Chondrocyte (in vitro differentiated cells): ENCODE data around the gene NDUFV3. TPM values are rescaled to one million over a fixed set of nuclear protein-coding genes. Genes with fewer than 3 reads are reported as not detected.
"Not testable (repeated sequence)": the region's sequence is repeated elsewhere in the genome, so short reads cannot be mapped to it uniquely, and the experiment has no call there.

ENCODE experiments used
- DNase-seq: peaks from one replicate; pipeline ENCODE4 v3.0.0; 2021; ENCODE audit warnings: mixed read lengths, low spot score
- H3K27ac Mint-ChIP-seq: one replicate; pipeline ENCODE4 v1.8.0; 2021; ENCODE audit warnings: mild to moderate bottlenecking, moderate library complexity, mixed read lengths; ENCODE audit not compliant: unreplicated experiment
- H3K27me3 Mint-ChIP-seq: 2 replicates; pipeline ENCODE4 v1.8.0; 2021; ENCODE audit warnings: low read depth, mixed read lengths
- H3K36me3 Mint-ChIP-seq: 2 replicates; pipeline ENCODE4 v1.8.0; 2021; ENCODE audit warnings: low read depth, mixed read lengths
- H3K4me1 Mint-ChIP-seq: 2 replicates; pipeline ENCODE4 v1.8.0; 2021; ENCODE audit warnings: low read depth, mild to moderate bottlenecking, mixed read lengths
- H3K4me3 Mint-ChIP-seq: one replicate; pipeline ENCODE4 v1.8.0; 2021; ENCODE audit warnings: mild to moderate bottlenecking, moderate library complexity, mixed read lengths; ENCODE audit not compliant: unreplicated experiment
- H3K9me3 Mint-ChIP-seq: 2 replicates; pipeline ENCODE4 v1.8.0; 2021; ENCODE audit warnings: low read depth, mixed read lengths
- total RNA-seq: library from RNA; stranded (reverse); gene quantifications from 3 replicates; pipeline ENCODE4 v1.2.1, GENCODE V29; 2021
- TF ChIP-seq, protein P1 (sequence below): fragments of 200-600 bp; sonication (generic); IDR thresholded peaks from 2 replicates; pipeline ENCODE4 v1.5.0; 2021; ENCODE audit warnings: antibody characterized with exemption, mild to moderate bottlenecking, moderate library complexity

Gene NDUFV3
- total RNA-seq, 1 donor from 2014 or later: 41.7 TPM

- Mint-ChIP-seq H3K4me1 (peaks cover 15% of the 10 kb centered on the region), H3K27ac (no peak overlapping the region), H3K9me3 (no peaks in the 10 kb centered on the region), H3K4me3 (no peak overlapping the region), H3K36me3 (no peaks in the 10 kb centered on the region), H3K27me3 (no peaks in the 10 kb centered on the region)
- peak; percentile 19 for DNase-seq
- TF ChIP-seq, protein P1, sequence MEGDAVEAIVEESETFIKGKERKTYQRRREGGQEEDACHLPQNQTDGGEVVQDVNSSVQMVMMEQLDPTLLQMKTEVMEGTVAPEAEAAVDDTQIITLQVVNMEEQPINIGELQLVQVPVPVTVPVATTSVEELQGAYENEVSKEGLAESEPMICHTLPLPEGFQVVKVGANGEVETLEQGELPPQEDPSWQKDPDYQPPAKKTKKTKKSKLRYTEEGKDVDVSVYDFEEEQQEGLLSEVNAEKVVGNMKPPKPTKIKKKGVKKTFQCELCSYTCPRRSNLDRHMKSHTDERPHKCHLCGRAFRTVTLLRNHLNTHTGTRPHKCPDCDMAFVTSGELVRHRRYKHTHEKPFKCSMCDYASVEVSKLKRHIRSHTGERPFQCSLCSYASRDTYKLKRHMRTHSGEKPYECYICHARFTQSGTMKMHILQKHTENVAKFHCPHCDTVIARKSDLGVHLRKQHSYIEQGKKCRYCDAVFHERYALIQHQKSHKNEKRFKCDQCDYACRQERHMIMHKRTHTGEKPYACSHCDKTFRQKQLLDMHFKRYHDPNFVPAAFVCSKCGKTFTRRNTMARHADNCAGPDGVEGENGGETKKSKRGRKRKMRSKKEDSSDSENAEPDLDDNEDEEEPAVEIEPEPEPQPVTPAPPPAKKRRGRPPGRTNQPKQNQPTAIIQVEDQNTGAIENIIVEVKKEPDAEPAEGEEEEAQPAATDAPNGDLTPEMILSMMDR: no peak
Measured at GRCh38 chr21:42937960-42938605, 45.0 kb downstream of the NDUFV3 start.

- H3K9me3 Mint-ChIP-seq, H3K36me3 Mint-ChIP-seq, H3K27me3 Mint-ChIP-seq, DNase-seq, H3K4me3 Mint-ChIP-seq, H3K27ac Mint-ChIP-seq: not testable (repeated sequence)
- H3K4me1 Mint-ChIP-seq: peaks cover 12% of the 10 kb centered on the region
Measured at GRCh38 chr21:42938606-42938995, 45.5 kb downstream of the NDUFV3 start.

DNA sequence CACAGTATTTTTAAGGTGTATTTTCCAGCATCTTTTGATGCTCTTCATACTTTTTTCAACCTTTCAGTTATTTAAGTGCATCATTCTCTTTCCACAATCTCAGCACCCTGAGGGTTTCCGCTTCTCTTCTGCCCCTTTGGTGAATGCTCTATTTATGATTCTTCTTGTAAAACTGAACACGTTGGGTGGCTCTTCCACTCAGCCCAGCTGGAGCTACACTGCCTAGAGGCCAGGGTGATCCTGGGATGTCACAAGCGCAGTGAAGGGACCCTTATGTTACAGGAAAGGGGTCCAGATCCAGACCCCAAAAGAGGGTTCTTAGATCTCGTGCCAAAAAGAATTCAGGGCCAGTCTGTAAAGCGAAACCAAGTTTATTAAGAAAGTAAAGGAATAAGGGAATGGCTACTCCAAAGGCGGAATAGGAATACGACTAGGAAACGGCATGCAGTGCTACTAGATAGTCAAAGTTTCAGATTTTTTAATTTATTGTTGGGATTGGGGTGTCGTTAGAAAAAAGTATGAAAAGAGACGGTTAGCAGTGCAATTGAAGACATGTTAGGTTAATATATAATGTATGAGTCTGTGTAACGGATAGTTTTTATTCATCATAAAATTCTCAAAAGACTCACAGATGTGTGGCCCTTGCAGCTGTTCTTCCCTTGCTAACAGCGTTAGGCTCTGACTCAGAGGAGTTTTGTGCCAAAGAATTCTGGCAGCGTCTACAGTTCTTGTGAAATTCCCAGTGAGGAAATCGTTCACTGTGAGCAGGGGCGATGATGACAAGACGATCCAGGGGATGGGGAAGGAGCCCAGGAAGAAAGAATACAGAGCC is 46.7 kb downstream of the NDUFV3 start:
- DNase-seq: no peak
- peaks cover 12% of the 10 kb centered on the region for H3K4me1 Mint-ChIP-seq
- H3K9me3 Mint-ChIP-seq: no peaks in the 10 kb centered on the region
- TF ChIP-seq, protein P1: no peak
- peak overlapping the region; percentile 83 for H3K27ac Mint-ChIP-seq
- H3K4me3 Mint-ChIP-seq: peak overlapping the region; percentile 5
- H3K36me3 Mint-ChIP-seq: no peaks in the 10 kb centered on the region
- H3K27me3 Mint-ChIP-seq: no peaks in the 10 kb centered on the region

DNA sequence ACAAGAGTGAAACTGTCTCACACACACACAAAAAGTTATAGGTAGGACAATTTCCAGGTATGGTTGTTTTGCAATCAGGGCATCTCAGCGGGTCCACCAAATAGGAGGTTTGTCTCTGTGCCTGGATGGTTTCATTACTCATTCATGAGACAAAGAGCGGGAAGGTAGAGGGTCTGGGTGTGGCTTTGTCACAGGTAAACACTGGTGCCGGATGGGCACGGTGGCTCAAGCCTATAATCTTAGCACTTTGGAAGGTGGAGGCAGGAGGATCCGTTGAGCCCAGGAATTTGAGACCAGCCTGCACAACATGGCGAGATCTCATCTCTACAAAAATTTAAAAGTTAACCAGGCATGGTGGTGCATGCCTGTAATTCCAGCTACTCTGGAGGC is 48.6 kb downstream of the NDUFV3 start:
- H3K4me1 Mint-ChIP-seq: peaks cover 12% of the 10 kb centered on the region
- H3K27me3 Mint-ChIP-seq: no peaks in the 10 kb centered on the region
- H3K9me3 Mint-ChIP-seq: no peaks in the 10 kb centered on the region
- no peak overlapping the region for H3K27ac Mint-ChIP-seq
- H3K36me3 Mint-ChIP-seq: no peaks in the 10 kb centered on the region
- no peak overlapping the region for H3K4me3 Mint-ChIP-seq
- no peak for DNase-seq
- TF ChIP-seq, protein P1: no peak

DNA sequence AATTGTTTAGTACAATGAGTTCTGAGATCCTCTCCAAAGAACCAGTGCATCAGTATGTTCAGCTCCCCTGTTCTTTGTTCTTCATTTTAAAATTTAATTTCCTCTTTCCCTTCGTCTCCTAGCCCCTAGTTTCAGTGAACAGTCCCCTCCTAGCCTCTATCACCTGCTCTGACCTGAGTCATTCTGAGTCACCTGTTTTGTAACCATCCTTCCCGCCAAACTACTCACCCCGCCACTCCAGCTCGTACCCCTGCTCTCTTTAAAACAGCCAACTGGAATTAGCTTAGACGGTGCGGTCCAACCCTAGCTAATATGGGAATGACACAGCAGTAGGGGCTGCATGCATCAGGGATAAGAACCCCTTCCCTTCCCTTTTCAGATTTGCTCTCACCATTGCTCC is 49.1 kb downstream of the NDUFV3 start:
- H3K4me1 Mint-ChIP-seq: peaks cover 12% of the 10 kb centered on the region
- TF ChIP-seq, protein P1: no peak
- H3K27ac Mint-ChIP-seq: no peak overlapping the region
- no peak for DNase-seq
- no peaks in the 10 kb centered on the region for H3K9me3 Mint-ChIP-seq
- H3K4me3 Mint-ChIP-seq: no peak overlapping the region
- H3K36me3 Mint-ChIP-seq: no peaks in the 10 kb centered on the region
- no peaks in the 10 kb centered on the region for H3K27me3 Mint-ChIP-seq

DNA sequence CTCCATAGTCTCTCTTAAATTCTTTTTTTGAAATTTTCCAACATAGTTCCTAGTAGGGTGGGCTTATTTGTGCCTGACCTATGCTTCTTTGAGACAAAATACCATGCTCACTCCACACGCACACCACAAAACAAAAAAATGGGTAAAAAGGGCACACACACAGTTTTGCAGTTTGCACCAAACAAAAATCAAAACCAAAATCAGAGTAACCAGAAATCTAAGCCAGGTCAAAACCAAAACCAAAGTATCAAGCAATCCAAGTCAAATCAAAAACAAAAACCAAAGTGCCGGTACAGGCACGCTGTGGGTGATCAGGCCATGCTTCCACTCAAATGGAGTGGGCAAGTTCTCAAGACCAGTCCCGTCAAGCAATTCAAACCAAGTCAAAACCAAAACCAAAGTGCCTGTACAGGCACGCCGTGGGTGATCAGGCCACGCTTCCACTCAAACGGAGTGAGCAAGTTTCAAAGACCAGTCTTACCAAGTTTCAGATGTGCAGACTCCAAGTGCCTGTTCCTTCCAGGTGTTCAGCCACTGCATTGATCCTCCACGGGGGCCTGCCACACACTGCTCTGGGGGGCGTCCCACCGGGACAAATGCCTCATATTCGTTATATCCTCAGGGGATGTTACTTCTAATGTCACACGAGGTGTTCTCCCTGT is 56.1 kb downstream of the NDUFV3 start:
- H3K27ac Mint-ChIP-seq, H3K9me3 Mint-ChIP-seq, H3K36me3 Mint-ChIP-seq, DNase-seq, H3K27me3 Mint-ChIP-seq, H3K4me3 Mint-ChIP-seq, H3K4me1 Mint-ChIP-seq: not testable (repeated sequence)

DNA sequence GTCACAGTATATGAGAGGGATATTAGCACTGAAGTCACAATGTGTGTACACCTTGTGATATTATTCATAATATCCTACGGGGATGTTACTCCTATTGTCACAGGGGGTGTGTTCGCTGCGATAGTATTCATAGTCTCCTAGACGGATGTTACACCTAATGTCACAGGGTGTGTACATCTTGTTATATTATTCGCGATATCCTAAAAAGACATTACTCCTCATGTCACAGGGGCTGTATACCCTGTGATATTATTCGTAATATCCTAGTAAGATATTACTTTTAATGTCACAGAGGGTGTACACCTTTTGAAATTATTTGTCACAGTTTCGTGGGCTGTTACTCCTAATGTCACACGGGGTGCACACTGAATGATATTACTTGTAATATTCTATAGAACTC is 58.1 kb downstream of the NDUFV3 start:
- H3K4me1 Mint-ChIP-seq, DNase-seq, H3K9me3 Mint-ChIP-seq, H3K36me3 Mint-ChIP-seq, H3K27me3 Mint-ChIP-seq, H3K4me3 Mint-ChIP-seq, H3K27ac Mint-ChIP-seq: not testable (repeated sequence)
